NOMO-1 treated with dmso at 0.1 percent for 144 hours (cell line): ENCODE results near the gene AIP.

Experiments
- DNase-seq: peaks from one replicate; lab custom pipeline; 2025; ENCODE audit not compliant: unreplicated experiment; lab: John Stamatoyannopoulos, UW

The AIP gene

DNA sequence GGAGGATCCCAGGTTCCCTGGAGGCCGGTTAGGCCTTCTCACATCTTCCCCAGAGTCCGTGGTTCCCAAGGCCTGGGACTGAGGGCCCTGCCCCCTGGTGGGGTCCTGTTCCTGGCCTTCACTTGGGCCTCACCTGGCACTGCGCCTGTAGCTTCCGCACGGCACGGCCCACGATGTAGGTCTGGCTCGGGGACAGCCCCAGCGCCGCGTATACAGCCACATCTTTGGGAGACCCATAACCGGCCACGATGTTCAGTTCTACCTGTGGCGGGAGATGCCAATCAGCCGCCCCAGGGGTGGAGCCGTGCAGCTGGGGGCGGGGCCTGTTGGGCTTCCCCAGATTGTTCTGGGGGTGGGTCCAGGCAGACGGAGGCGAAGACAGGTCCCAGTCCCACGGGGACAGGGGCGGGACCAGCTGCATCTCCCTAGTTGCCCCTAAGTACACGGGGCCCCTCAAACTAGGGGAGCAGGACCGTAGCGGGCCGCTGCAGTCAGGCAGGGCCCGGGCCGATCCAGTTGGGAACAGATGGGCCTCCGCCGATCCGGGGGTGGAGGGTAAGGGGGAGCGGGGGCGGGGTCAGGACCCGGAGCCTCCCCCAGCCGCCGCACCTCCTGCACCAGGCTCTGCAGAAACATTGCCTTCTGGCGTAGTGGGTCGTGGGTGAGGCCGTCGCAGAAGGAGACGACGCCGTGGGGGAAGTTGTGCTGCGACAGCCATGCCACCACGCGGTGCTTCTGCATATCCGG is 10.1 kb downstream of the AIP start:
- no peak for DNase-seq

DNA sequence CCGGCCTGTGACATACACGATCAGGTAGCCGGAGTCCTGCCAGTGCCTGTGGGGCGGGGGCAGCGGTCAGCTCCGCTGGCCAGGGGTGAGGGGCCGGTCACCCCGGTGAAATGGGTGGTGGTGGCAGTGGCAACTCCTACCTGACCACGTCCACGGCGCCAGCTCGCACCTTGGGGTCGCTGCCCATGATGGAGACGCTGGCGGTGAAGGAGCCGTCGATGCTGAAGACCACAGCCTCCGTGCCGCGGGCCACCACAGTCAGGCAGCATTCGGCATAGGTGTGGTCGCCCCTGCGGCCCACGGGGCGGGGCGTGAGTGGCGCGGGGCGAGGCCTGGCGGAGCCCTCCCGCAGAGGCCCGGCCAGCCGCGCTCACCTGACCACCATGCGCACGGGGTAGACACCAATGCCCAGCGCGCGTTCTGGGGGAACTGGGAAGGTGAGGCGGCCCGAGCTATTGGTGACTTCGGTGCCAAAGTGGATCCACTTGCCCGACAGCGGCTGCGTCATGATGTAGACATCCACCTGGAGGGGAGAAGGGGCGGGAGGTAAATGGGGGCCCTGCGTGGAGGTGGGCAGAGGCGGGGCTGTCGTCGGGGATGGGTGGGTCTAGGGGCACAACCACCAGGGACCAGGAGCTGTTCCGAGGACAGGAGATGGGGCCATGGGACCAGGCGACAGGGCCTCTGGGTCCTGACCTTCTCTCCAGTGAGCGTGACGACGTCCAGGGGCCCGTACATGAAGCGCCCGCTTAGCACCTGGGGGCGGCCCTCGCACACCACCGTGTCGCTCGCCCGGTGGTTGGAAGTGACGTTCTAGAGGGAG is 10.9 kb downstream of the AIP start:
- no peak for DNase-seq

DNA sequence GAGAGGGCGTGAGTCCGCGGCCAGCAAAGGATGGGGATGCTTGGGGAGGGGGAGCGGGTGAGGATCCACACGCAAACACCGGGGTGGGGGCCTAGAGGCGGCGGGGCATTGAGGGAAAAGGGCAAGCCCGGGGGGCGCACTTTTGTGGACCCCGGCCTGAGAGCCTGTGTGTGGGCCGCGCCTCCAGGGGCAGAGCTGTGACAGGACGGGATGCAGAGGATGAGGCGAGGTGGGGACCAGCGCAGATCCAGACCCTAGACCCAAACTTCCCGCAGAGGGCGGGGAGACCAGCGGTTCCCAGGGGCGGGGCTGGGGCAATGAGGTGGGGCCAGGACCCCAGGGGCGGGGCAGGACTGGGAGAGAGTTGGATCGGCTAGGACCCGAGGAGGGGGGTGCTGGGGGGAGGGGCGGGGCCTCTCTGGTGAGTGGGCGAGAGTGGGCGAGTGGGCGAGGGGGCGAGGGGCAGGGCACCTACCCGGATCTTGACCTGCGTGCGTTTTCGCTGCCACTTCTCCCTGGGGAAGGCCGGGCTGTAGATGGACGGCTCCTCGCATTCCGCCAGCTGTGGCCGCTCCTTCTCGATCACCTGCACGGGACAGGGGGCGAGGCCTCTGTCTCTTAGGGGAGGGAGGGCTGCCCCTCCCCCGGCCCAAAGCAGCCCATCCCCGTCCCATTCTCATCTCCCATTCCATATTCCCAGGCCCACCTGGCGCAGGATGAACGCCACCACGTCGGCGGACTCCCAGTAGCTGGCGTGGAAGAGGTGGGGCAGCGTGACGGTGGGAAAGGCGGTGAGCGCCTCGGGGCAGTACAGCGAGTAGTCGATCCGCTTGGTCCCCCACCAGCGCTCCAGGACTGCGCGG is 11.8 kb downstream of the AIP start:
- DNase-seq = no peak

DNA sequence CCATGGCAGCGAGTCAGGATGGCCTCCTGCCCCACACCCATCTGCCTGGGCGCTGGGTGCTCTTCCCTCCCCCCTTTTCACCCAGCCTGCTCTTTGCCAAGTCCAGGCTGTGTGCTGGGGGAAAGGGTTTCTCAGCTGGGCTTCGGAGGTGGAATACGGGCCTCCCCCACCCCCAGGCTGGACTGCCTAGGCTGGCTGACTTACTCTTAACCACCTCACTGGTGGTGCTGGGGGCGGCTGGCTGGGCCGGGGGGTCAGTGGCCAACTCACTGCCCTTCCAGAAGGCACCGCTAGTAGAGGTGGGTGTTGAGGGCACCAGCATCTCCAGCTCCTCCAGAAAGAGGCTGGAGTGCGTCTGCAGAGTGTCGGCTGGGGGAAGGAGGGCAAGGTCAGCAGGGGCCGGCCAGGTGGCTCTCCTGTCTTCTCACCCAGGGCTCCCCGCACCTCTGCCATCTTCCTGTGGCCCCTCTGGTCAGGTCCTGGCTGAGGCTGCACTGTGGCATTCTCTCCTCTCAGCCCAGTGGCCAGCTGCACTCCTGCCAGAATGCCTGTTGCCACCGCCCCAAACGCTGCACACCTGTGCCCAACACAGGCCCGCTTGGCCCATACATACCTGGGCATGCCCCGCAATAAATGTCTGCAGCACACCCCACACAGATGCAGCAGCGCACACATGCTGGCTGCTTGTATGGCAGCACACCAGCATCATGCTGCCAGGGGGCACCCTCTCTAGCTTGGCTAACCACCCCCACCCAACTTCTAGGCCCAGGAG is 12.6 kb downstream of the AIP start:
- no peak for DNase-seq

DNA sequence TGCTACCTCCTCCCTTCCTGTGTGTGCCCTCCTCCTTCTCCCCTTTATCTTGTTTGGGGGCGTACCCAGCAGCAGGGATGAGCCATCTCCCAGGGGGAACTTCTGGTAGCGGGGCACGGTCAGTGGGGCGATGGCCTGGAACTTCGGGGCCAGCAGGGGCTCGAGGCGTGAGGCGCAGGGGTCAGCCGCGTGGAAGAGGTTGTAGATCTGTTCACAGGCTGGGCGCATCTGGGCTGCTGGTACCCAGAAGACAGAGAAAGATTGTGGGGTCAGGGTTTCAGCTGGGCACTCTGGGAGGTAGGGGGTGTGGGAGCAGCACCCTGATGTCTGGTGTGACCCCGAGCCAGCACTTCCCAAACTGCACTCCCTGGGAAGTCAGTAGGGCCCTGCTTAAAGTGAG is 13.3 kb downstream of the AIP start:
- DNase-seq = no peak

DNA sequence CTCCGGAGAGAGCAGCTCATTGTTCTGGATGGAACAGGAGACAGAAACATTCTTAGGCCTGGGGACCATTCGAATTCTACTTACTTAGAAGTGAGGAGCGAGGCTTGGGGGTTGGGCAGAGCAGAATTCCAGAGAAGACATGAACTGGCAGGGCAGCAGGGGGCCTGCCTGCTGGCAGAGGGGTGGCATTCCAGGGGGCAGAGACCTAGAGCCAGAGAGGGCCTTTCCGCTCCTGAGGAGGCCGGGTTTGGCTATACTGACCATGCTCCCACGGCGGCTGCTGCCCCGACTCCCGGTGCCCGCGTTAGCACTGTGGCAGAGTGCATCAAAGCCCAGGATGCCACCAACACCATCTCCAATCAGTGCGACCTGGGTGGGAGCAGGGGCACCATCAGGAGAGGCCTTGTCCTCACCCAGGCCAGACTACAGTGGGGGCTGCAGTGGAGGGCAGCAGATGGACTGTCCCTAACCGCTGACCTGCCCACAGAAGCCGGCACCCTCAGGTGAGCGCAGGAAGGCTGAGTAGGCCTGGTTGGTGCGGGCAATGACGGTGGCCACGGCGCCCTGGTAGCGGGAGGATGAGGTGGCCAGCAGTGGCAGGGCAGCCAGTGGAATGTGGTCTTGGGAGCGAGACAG is 14.9 kb downstream of the AIP start:
- DNase-seq = no peak

DNA sequence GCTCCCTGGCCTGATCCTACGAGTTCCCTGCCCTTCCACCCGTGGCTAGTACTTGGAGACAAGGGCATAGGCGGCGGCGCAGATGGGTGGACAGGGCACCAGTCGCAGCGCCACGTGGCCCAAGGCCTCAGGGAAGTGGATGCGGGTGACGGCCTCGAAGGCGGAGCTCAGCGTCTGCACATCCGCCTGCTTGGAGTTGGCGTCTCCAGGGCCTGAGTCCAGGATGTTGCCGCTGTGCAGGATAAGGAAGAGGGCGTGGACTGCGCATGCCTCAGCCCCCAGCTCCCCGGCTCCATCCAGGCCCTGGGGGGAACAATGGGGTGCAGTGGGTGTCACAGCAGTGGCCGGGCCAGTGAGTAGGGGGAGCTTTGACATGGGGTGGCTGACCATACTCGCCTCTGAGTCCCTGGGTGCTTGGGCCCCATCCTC is 15.7 kb downstream of the AIP start:
- no peak for DNase-seq

DNA sequence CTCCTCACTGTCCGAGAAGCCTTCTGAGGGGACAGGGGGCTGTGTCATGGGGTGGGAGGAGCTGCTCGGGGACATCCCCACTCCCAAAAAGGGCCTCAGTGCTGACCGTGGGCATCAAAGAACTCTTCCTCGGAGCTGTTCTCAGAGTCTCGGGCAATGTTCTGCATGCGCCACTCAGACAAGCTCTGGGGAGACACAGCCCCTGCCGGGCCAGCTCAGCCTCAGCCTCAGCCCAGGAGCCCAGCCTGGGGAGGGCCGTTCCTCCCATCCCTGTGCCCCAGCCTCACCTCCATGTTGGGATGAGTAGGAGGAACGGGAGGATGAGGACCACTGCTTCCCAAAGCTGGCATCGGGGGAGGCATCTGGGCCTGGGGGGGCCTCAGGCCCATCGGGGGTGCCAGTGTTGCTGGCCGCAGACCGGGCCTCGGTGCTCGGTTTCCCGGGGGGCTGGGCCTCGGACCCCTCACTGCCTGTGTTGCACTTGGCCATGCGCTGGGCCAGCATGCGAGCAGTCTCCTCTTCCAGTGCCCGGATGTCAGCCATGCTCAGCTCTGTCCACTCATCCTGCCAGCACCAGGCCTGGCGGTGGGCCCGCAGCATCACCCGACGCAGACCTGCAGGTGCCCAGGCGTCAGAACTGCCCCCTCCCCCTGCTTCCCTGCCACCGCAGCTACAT is 17.1 kb downstream of the AIP start:
- no peak for DNase-seq

DNA sequence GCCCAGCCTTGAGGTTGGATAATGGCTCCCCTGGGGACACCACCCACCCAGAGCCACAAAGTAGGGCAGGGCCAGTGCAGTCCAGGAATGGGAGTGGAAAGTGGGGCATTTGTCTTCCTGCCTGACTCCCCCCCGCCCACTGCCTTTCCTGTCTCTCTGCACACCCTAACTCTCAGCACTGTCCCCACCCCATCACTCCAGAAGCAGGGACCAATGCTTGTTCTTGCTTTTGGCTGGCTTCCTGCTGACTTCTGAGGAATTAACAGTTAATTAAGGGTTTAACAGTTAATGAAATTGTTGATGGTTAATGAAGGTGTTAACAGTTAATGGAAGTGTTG is 17.6 kb downstream of the AIP start:
- no peak for DNase-seq

DNA sequence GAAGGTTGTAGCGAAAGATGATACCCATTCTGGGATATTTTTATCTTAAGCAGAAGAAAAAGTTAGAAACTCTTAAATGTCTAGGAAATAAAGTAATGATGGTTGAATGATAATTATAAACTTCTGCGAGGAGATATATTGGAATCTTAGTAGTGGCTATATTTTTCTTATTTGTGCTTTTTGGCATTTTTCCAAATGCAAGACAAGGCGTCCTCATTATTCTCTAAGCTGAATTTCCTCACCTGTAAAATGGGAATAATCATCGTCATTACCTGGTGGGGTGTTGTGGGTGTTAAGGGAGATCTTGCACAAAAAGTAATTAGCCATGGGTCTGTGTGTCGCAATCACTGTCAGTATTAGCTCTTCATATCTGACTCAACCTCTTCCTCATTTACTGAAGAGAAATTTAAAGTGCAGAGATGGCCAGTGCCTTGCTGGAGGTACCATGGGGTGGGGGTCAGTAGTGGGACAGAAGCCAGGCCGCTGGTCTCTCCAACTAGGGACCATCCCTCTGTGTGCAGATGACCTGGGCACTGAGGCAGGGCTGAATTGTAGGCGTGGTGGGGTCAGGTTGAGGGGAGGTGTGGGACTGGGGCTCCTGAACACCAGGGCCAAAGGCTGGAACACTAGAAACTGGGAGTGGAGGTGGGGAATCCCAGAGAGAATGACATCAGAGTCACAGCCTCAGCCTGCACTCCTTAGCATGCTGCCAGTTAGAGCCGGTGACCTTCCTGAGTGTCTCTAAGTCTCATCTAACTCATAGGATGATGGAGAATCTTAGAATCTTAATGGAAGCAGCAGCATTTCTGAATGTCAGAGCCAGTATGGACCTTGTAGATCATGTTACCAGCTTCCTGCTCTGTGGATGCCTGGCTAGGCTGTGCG is 18.2 kb downstream of the AIP start:
- DNase-seq = peak; percentile 51

DNA sequence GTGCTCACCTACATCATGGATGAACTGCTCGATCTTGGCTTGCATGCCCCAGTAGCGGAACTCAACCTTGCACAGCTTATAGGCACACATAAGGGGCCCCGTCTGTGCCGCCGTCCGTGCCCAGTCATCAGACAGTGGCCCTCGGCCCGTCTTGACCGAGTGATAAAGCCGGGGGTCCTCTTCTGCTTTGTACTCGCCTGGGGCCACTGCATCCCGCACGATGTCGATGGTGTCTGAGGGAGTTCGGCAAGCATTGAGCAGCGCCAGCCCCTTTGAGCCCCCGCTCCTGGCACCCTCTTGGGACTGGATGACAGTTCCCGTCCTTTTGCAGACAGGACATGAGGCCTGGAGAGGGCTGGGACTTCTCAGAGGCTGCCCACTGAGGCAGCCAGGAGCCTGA is 19.0 kb downstream of the AIP start:
- no peak for DNase-seq

DNA sequence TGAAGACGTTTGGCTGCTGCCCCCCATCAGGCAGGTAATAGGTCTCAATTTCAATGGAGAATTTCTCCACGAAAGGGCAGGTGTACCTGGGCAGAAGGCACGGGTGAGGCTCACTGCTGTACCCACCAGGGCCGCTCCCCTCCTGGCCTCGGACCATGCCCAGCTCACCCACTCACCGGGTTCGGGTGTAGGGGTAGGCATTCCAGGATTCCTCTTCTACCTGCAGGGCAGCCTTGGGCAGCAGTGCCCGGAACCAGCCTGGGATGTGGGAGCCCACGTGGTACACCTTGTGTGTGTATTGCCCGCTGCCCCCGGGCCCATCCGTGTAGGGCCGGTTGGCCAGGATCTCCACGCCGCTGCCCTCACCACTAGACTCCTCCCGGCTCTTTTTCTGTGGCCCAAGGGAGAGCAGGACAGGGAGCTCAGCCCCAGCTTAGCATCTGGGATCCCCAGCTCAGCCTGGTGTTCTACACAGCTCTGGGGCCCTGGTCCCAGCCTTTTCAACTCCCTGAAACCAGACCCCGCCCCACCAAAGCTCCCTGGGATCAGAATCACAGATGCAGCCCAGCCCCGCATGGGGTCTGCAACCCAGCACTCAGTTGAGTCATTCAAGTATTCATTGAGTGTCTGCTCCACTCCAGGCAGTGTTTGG is 19.6 kb downstream of the AIP start:
- no peak for DNase-seq

DNA sequence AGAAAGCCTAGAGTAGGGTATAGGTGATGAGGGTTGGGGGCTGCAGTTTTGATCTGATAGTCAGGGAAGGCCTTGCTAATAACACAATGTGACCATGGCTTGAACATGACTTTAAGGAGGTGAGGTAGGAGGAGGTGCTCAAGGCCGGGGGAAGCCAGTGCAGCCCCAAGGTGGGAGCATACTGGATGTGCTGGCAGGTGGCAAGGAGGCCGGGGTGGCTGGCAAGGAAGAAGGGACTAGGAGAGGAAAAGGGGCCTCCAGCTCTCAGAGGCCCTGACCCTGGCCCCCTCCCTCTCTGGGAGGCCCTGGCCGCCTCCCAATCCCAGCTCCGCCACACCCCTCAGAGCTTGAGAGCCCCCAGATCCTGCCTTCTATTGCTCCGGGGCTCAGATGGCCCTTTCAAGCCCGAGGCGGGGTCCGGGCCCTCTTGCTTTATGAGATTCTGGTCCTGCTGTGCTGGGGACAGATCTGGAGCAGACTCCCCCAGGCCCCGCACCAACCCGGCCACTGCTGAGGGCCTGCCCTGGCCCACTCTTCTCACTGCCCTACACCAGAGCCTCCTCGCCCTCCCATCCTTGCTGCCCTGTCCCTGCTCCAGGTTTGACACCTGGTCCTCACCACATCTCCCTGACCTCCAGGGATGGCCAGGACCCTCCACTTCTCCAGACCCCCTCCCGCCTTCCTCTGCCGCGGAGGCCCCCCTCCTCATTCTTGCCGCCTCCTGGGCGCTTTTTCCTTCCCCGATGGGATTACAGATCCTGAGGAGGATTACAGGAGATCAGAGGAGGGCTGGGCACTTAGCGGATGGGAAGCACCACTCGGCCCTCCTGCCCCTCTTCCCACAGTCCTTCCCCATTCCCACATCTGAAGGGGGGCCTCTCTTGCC is 20.5 kb downstream of the AIP start:
- DNase-seq = no peak

DNA sequence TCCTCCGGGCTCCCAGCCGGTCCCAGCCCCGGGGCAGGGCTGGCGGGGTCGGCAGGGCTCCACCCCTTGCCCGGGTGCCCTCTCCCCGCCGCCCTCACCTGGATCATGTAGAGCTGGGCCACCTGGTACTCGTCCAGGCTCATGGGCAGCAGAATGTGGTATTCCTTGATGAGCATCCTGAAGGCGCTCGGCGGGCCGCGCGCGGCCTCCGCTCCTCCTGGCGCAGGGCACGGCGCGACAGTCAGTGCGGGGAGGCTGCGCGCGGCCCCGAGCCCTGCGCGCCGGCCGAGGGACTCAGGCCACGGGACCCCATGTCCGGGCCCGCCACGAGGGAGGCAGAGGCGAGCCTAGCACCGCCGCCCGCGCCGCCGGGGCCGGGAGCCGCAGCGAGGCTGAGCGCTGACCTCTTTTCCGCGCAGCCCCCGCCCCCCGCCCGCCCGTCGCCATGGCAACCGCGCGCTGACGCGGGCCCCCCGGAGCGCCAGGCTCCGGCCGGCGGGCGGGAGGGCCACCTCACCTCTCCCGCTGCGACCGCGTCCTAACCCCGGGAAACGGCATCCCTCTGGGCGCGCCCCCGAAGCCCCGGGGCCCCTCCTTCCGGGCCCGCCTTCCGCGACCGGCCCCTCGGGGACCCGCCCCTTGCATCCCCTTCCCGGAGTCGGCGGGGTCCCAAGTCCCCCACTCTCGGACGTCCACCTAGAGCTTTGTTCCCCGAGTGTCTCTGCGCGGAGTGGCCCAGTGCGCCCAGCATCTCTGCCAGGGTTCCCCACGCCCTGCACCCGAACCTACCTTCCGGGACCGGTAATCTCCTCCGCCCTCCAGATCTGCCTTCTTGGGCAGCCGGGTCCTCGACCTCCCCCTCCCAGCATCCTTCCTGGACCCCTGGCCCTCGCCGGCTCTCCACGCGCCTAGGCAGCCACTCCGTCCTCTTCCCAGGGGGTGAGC is 21.5 kb downstream of the AIP start:
- DNase-seq = no peak

DNA sequence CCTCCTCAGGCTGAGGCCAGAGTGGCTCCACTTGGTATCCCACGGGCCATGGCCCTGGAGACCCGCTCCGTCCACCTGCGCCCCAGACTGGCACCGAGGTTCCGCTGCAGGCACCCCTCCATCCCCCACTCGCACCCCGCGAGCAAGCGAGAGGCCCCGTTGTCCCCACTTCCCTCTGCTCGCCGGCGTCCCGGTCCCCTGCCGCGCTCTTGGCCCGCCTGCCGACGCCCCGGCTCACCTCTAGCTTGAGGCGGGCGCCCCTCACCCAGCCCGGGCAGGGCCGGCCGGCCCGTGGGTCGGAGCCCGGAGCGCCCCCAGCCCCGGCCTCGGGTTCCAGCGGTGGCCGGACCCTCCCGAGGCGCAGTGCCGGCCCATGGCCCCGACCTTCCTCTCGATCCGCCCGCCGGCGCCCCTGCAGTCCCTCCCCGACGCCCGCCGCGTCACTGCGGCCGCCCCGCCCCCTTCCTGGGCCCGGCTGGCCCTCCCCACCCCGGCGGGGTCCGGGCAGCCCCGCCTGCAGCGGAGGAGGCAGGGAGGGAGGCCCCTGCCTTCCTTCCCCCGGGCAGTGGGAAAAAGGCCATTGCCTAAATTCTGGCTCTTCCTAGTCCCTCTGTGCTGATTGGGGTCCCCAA is 22.2 kb downstream of the AIP start, which contains the start of gene PITPNM1:
TSS of gene PITPNM1 (minus strand) at position 414 of the 632 bp plus-strand sequence. CDS start 1,183 bp downstream, outside the sequence.
- peak; percentile 8 for DNase-seq
